Muscle of leg (tissue), 11 donors: ENCODE data around the gene EFCAB11. TPM values are rescaled to one million over a fixed set of nuclear protein-coding genes. Genes with fewer than 3 reads are reported as not detected.
A peak's percentile ranks its signal among the peaks of the same experiment; 100 is the strongest.
"Not testable (repeated sequence)": the region's sequence is repeated elsewhere in the genome, so short reads cannot be mapped to it uniquely, and the experiment has no call there.

Source experiments
- DNase-seq: peaks from one replicate; pipeline ENCODE4 v3.0.0; 2013
- H3K27ac ChIP-seq: one replicate; pipeline ENCODE4 v1.5.1; 2013; ENCODE audit warnings: mild to moderate bottlenecking, low read length, control low read depth
- H3K27me3 ChIP-seq: one replicate; pipeline ENCODE4 v1.6.1; 2013; ENCODE audit warnings: low read length; ENCODE audit not compliant: control insufficient read depth, insufficient read depth
- H3K36me3 ChIP-seq: one replicate; pipeline ENCODE4 v1.6.1; 2013; ENCODE audit warnings: low read length; ENCODE audit not compliant: control insufficient read depth, insufficient read depth
- H3K4me1 ChIP-seq: one replicate; pipeline ENCODE4 v1.6.1; 2013; ENCODE audit warnings: low read length; ENCODE audit not compliant: control insufficient read depth, insufficient read depth
- H3K4me3 ChIP-seq: one replicate; pipeline ENCODE4 v1.5.1; 2013; ENCODE audit warnings: low read length, control low read depth
- H3K9me3 ChIP-seq: replicated peaks from 2 replicates; pipeline ENCODE4 v1.6.1; 2013; ENCODE audit warnings: low read depth, low read length; ENCODE audit not compliant: control insufficient read depth
- WGBS: methylation state at CpG from one replicate; pipeline ENCODE4 v1.1.5; 2013; ENCODE audit warnings: missing lambda C conversion rate; ENCODE audit not compliant: insufficient coverage; 5-methylcytosine and 5-hydroxymethylcytosine counted together
- polyA plus RNA-seq, 8 donors: library from polyadenylated mRNA; unstranded; fragments of 120-200 nt; gene quantifications; one replicate each; pipeline versions ENCODE4 v1.2.1 to v1.2.3, GENCODE V29; 2013; ENCODE audit warnings: inconsistent platforms in 1 of 8, low replicate concordance in 1 of 8; ENCODE audit not compliant: insufficient read length in 8 of 8, insufficient read depth in 1 of 8
- total RNA-seq: library from RNA; stranded (reverse); fragments of 120-200 nt; gene quantifications from one replicate; pipeline ENCODE4 v1.2.4, GENCODE V29; 2013

EFCAB11 gene
- total and polyA plus RNA-seq, 9 donors: 5.5 to 8.6 (median 6.5) TPM

- DNase-seq: no peak
- H3K27ac ChIP-seq: no peak overlapping the region
- H3K9me3 ChIP-seq: no peaks in the 10 kb centered on the region
- H3K4me3 ChIP-seq: no peak overlapping the region
- no peaks in the 10 kb centered on the region for H3K36me3 ChIP-seq
- no CpG with 5 or more reads among the region's 1 CpG for WGBS
- H3K4me1 ChIP-seq: no peaks in the 10 kb centered on the region
- H3K27me3 ChIP-seq: no peaks in the 10 kb centered on the region
Observed at GRCh38 chr14:89881839-89882238, 72.7 kb downstream of the EFCAB11 start.

GRCh38 chr14:89874091-89874490 is 80.4 kb downstream of the EFCAB11 start:
- DNase-seq, H3K9me3 ChIP-seq, H3K27ac ChIP-seq, H3K4me3 ChIP-seq, H3K27me3 ChIP-seq, H3K36me3 ChIP-seq, H3K4me1 ChIP-seq: not testable (repeated sequence)
- WGBS: 88% methylated on average over 3 of the region's 3 CpGs

GRCh38 chr14:89870316-89870715 is 84.2 kb downstream of the EFCAB11 start:
- peak; percentile 79 for DNase-seq
- no peak overlapping the region for H3K4me3 ChIP-seq
- no peaks in the 10 kb centered on the region for H3K4me1 ChIP-seq
- peaks cover 5% of the 10 kb centered on the region for H3K9me3 ChIP-seq
- H3K27me3 ChIP-seq: no peaks in the 10 kb centered on the region
- no peak overlapping the region for H3K27ac ChIP-seq
- no peaks in the 10 kb centered on the region for H3K36me3 ChIP-seq
- no CpG with 5 or more reads among the region's 2 CpGs for WGBS

- no CpG with 5 or more reads among the region's 2 CpGs for WGBS
- Histone ChIP-seq H3K27ac (peak overlapping the region; percentile 49), H3K4me3 (no peak overlapping the region), H3K36me3 (no peaks in the 10 kb centered on the region), H3K9me3 (peaks cover 5% of the 10 kb centered on the region), H3K27me3 (no peaks in the 10 kb centered on the region), H3K4me1 (no peaks in the 10 kb centered on the region)
- no peak for DNase-seq
Observed at GRCh38 chr14:89869606-89870005, 84.9 kb downstream of the EFCAB11 start.

- no peaks in the 10 kb centered on the region for H3K4me1 ChIP-seq
- 89% methylated on average over 1 of the region's 3 CpGs for WGBS
- no peaks in the 10 kb centered on the region for H3K27me3 ChIP-seq
- H3K27ac ChIP-seq: no peak overlapping the region
- H3K36me3 ChIP-seq: no peaks in the 10 kb centered on the region
- H3K9me3 ChIP-seq: peaks cover 5% of the 10 kb centered on the region
- no peak for DNase-seq
- no peak overlapping the region for H3K4me3 ChIP-seq
Observed at GRCh38 chr14:89866458-89866857, 88.1 kb downstream of the EFCAB11 start.

- no peak for DNase-seq
- Histone ChIP-seq H3K27me3 (no peaks in the 10 kb centered on the region), H3K27ac (no peak overlapping the region), H3K4me3 (no peak overlapping the region), H3K9me3 (peaks cover 7% of the 10 kb centered on the region), H3K4me1 (no peaks in the 10 kb centered on the region), H3K36me3 (no peaks in the 10 kb centered on the region)
- 100% methylated on average over 2 of the region's 5 CpGs for WGBS
Observed at GRCh38 chr14:89865153-89865552, 89.4 kb downstream of the EFCAB11 start.

- Histone ChIP-seq H3K4me1 (no peaks in the 10 kb centered on the region), H3K4me3 (no peak overlapping the region), H3K27me3 (no peaks in the 10 kb centered on the region), H3K36me3 (no peaks in the 10 kb centered on the region), H3K27ac (no peak overlapping the region), H3K9me3 (peaks cover 7% of the 10 kb centered on the region)
- DNase-seq: no peak
Observed at GRCh38 chr14:89862856-89863255, 91.7 kb downstream of the EFCAB11 start.

GRCh38 chr14:89861630-89862029 is 92.9 kb downstream of the EFCAB11 start:
- no peaks in the 10 kb centered on the region for H3K27me3 ChIP-seq
- no peak for DNase-seq

GRCh38 chr14:89858089-89858488 is 96.4 kb downstream of the EFCAB11 start:
- no peak overlapping the region for H3K4me3 ChIP-seq
- H3K4me1 ChIP-seq: peaks cover 3% of the 10 kb centered on the region
- no peak for DNase-seq
- H3K27ac ChIP-seq: no peak overlapping the region
- H3K9me3 ChIP-seq: peaks cover 4% of the 10 kb centered on the region
- H3K27me3 ChIP-seq: no peaks in the 10 kb centered on the region
- 30% methylated on average over 1 of the region's 4 CpGs for WGBS
- H3K36me3 ChIP-seq: no peaks in the 10 kb centered on the region

More at GRCh38 chr14:89861630-89862029, 92.9 kb downstream of the EFCAB11 start:
- H3K4me3 ChIP-seq: no peak overlapping the region
- H3K4me1 ChIP-seq: no peaks in the 10 kb centered on the region
- H3K36me3 ChIP-seq: no peaks in the 10 kb centered on the region
- H3K27ac ChIP-seq: no peak overlapping the region
- peaks cover 4% of the 10 kb centered on the region for H3K9me3 ChIP-seq

- peaks cover 3% of the 10 kb centered on the region for H3K4me1 ChIP-seq
- H3K27me3 ChIP-seq: no peaks in the 10 kb centered on the region
- no peak overlapping the region for H3K27ac ChIP-seq
- H3K4me3 ChIP-seq: no peak overlapping the region
- H3K9me3 ChIP-seq: peaks cover 4% of the 10 kb centered on the region
- no peaks in the 10 kb centered on the region for H3K36me3 ChIP-seq
- no CpG with 5 or more reads among the region's 1 CpG for WGBS
- DNase-seq: no peak
Observed at GRCh38 chr14:89856871-89857345, 97.6 kb downstream of the EFCAB11 start.

GRCh38 chr14:89855961-89856656 is 98.4 kb downstream of the EFCAB11 start:
- no peak for DNase-seq
- Histone ChIP-seq H3K36me3 (no peaks in the 10 kb centered on the region), H3K27me3 (no peaks in the 10 kb centered on the region), H3K27ac (no peak overlapping the region), H3K9me3 (no peaks in the 10 kb centered on the region), H3K4me1 (peaks cover 6% of the 10 kb centered on the region), H3K4me3 (no peak overlapping the region)
- 90% methylated on average over 3 of the region's 8 CpGs for WGBS
